Mesothelial cell of epicardium (in vitro differentiated cells): Measurements from ENCODE around the gene SLC13A4. TPM values are rescaled to one million over a fixed set of nuclear protein-coding genes. Genes with fewer than 3 reads are reported as not detected.
"Not testable (repeated sequence)": the region's sequence is repeated elsewhere in the genome, so short reads cannot be mapped to it uniquely, and the experiment has no call there.

Source experiments
- DNase-seq, 2 experiments: peaks; one replicate each; pipeline ENCODE4 v3.0.0; 2021; ENCODE audit warnings: low spot score in 2 of 2; ENCODE audit not compliant: unreplicated experiment in 2 of 2
- H3K27ac Mint-ChIP-seq: 2 replicates; pipeline ENCODE4 v1.8.0; 2021; ENCODE audit warnings: mixed read lengths
- H3K27me3 Mint-ChIP-seq: 2 replicates; pipeline ENCODE4 v1.8.0; 2021; ENCODE audit warnings: low read depth, mixed read lengths
- H3K36me3 Mint-ChIP-seq: 2 replicates; pipeline ENCODE4 v1.8.0; 2021; ENCODE audit warnings: mixed read lengths
- H3K4me1 Mint-ChIP-seq: 2 replicates; pipeline ENCODE4 v1.8.0; 2021; ENCODE audit warnings: mixed read lengths
- H3K4me3 Mint-ChIP-seq: 2 replicates; pipeline ENCODE4 v1.8.0; 2021; ENCODE audit warnings: mild to moderate bottlenecking, moderate library complexity, mixed read lengths
- H3K9me3 Mint-ChIP-seq: 2 replicates; pipeline ENCODE4 v1.8.0; 2021; ENCODE audit warnings: mixed read lengths
- CTCF ChIP-seq: fragments of 200-600 bp; sonication (generic); IDR thresholded peaks from one replicate; pipeline ENCODE4 v1.5.0; 2021; ENCODE audit warnings: antibody characterized with exemption; ENCODE audit not compliant: unreplicated experiment
- total RNA-seq: library from RNA; stranded (reverse); gene quantifications from 3 replicates; pipeline ENCODE4 v1.2.1, GENCODE V29; 2021

Gene SLC13A4
- total RNA-seq, 1 donor from 2014 or later, result not detected

GRCh38 chr7:135741905-135742304, 13.9 kb upstream of the SLC13A4 start:
- Mint-ChIP-seq H3K4me1 (peaks cover 27% of the 10 kb centered on the region), H3K36me3 (no peaks in the 10 kb centered on the region), H3K27ac (no peak overlapping the region), H3K4me3 (no peak overlapping the region), H3K27me3 (no peaks in the 10 kb centered on the region), H3K9me3 (no peaks in the 10 kb centered on the region)
- no peak for TF ChIP-seq CTCF
- DNase-seq, result no peak

GRCh38 chr7:135740889-135741288, 12.9 kb upstream of the SLC13A4 start:
- TF ChIP-seq CTCF, result no peak
- no peaks in the 10 kb centered on the region for H3K9me3 Mint-ChIP-seq
- no peak for DNase-seq
- no peak overlapping the region for H3K4me3 Mint-ChIP-seq
- no peaks in the 10 kb centered on the region for H3K27me3 Mint-ChIP-seq
- H3K27ac Mint-ChIP-seq, result no peak overlapping the region
- peaks cover 26% of the 10 kb centered on the region for H3K4me1 Mint-ChIP-seq
- H3K36me3 Mint-ChIP-seq, result no peaks in the 10 kb centered on the region

- not testable (repeated sequence) for H3K36me3 Mint-ChIP-seq, H3K27me3 Mint-ChIP-seq, H3K9me3 Mint-ChIP-seq, H3K4me3 Mint-ChIP-seq, H3K27ac Mint-ChIP-seq, DNase-seq
- peaks cover 12% of the 10 kb centered on the region for H3K4me1 Mint-ChIP-seq
Observed at GRCh38 chr7:135737306-135737647, 9.3 kb upstream of the SLC13A4 start.

- Mint-ChIP-seq H3K36me3 (no peaks in the 10 kb centered on the region), H3K4me3 (no peak overlapping the region), H3K9me3 (no peaks in the 10 kb centered on the region), H3K27ac (no peak overlapping the region), H3K27me3 (no peaks in the 10 kb centered on the region), H3K4me1 (peaks cover 15% of the 10 kb centered on the region)
- TF ChIP-seq CTCF, result no peak
- DNase-seq, result no peak
Observed at GRCh38 chr7:135736586-135737305, 8.8 kb upstream of the SLC13A4 start.

GRCh38 chr7:135734343-135734689, 6.3 kb upstream of the SLC13A4 start:
- H3K27me3 Mint-ChIP-seq, result no peaks in the 10 kb centered on the region
- no peak for TF ChIP-seq CTCF
- no peaks in the 10 kb centered on the region for H3K36me3 Mint-ChIP-seq
- H3K27ac Mint-ChIP-seq, result no peak overlapping the region
- peaks cover 15% of the 10 kb centered on the region for H3K4me1 Mint-ChIP-seq
- DNase-seq, result no peak
- H3K4me3 Mint-ChIP-seq, result no peak overlapping the region
- no peaks in the 10 kb centered on the region for H3K9me3 Mint-ChIP-seq

GRCh38 chr7:135733603-135734342, 5.8 kb upstream of the SLC13A4 start:
- Mint-ChIP-seq H3K36me3 (no peaks in the 10 kb centered on the region), H3K27me3 (no peaks in the 10 kb centered on the region), H3K4me1 (peaks cover 15% of the 10 kb centered on the region), H3K4me3 (no peak overlapping the region), H3K9me3 (no peaks in the 10 kb centered on the region), H3K27ac (no peak overlapping the region)
- DNase-seq, result no peak
- no peak for TF ChIP-seq CTCF
